Measurements from ENCODE around the gene CBX8. TPM values are rescaled to one million over a fixed set of nuclear protein-coding genes. Genes with fewer than 3 reads are reported as not detected.

Gene CBX8
- 1.1 and 2.0 TPM in 2 replicates for total RNA-seq

DNA sequence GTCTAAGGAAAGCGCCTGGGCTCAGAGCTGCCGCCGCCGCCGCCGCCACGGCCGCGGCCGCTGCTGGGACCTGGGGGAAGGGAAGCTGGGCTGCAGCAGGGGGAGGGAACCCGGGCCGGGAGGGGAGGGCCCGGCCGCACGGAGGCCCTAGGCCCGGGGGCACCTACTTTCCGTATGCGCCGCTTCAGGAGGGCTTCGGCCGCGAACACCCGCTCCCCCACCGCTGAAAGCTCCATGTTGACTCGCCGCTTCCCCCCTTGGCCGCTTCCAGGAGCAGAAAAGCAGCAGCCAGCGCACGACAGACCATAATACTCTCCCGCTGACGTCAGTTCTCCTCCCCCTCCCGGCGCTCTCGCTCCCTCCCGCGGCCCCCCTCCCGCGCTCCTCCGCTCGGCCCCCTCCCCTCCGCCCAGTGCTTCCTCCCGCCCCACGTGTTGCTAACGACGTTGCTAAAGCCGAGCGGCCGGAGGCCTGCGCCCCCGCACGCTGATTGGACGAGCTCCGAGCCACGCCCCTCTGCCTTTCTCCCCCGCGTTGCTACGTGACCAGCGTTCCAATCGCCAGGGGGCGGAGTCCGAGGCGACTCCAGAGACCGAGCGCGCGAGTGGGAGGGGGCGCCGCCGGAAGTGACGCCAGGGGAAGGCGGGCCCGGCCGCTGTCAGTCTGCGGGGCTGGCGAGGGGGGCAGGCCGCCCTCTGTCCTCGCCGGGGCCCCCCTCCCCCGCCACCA lies at the start of gene CBX8:
Gene CBX8 (minus strand): TSS at position 315 of the 729 bp plus-strand sequence. CDS start 79 bp downstream, at position 236.

DNA sequence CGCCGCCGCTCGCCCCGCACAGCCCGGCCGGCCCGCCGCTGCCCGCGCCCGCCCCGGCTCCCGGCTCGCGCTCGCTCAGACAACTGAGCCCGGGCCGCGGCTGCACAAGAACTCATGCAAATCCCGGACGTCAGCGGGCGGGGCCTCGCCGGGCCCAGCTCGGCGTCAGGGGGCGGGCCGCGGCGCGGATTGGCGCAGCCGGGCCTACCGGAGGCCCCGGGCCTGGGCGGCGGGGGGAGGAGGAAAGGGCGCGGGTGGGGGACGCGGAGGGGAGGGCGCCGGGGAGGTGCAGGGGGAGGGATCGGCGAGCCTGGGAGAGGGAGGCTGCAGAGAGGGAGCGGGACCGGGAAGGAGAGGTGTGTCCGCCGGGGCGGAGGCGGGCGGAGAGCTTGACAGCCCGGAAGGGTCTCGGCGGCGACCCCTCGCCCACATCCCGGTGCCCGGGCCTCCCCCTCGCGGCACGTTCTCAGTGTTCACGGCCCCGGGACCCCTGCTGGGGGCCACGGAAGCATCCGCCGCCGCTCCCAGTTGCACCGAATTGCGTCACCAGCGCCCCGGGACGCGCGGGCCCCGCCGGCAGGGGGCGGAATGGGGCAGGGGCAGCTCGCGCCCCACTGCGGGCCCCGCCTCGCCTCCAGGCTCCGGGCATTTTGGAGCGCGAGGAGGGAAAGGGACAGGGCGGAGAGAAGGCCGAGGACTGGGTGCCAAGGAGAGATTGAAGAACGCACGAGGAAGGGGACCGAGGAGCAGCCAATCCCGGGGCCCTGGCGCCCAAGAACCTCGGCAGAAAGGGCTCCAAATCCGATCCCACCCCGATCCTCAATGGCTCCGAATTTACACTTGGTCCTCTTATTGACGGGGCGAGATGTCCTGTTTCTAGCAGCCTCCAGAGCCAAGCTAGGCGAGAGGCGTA lies 42.7 kb upstream of the CBX8 start, which contains the start of gene CBX4:
Gene CBX4 (minus strand): TSS at position 85 of the 913 bp plus-strand sequence. CDS start 189 bp downstream, outside the sequence.

GRCh38 chr17:79777894-79778503 lies 18.9 kb downstream of the CBX8 start, which contains the start of gene CBX2:
CBX2 (plus strand) TSS chr17:79778148; CDS start chr17:79778236, 88 bp downstream.

Other genes starting within 250 kb of the CBX8 start
- gene RBFOX3, start 186.0 kb downstream of the CBX8 start, total RNA-seq, result not detected in 2 replicates
- not detected in 2 replicates for gene ENPP7, start 66.1 kb downstream of the CBX8 start, total RNA-seq
- gene CBX2, start 18.9 kb downstream of the CBX8 start, total RNA-seq, result 1.1 and 3.5 TPM in 2 replicates
- gene CBX4, start 42.4 kb upstream of the CBX8 start, total RNA-seq, result 6.6 and 8.8 TPM in 2 replicates
- gene TBC1D16, start 238.8 kb upstream of the CBX8 start, total RNA-seq, result 81.5 and 104 TPM in 2 replicates
- gene CCDC40, start 239.6 kb upstream of the CBX8 start, total RNA-seq, result 2.7 and 4.0 TPM in 2 replicates